GM13977 (cell line): ENCODE data around the gene NREP.

Experiments
- DNase-seq: peaks from one replicate; pipeline ENCODE4 v3.0.0; 2012; ENCODE audit warnings: low spot score
- in situ Hi-C: fragments of 300-500 bp; cut with MboI; formaldehyde crosslinking; loops from one replicate; pipeline ENCODE4 v1.12.0; 2022; ENCODE audit warnings: low sequenced_read_pairs, low pct_unique_long_range_greater_than_20kb, mixed read lengths, inconsistent platforms; ENCODE audit not compliant: unreplicated experiment
- TF ChIP-seq, protein P1 (sequence below): IDR thresholded peaks from 2 replicates; pipeline ENCODE4 v1.5.1; 2012; ENCODE audit warnings: mild to moderate bottlenecking, control low read depth; ENCODE audit not compliant: insufficient read depth; ENCODE audit errors: extremely low read depth, missing control alignments

Gene NREP

DNA sequence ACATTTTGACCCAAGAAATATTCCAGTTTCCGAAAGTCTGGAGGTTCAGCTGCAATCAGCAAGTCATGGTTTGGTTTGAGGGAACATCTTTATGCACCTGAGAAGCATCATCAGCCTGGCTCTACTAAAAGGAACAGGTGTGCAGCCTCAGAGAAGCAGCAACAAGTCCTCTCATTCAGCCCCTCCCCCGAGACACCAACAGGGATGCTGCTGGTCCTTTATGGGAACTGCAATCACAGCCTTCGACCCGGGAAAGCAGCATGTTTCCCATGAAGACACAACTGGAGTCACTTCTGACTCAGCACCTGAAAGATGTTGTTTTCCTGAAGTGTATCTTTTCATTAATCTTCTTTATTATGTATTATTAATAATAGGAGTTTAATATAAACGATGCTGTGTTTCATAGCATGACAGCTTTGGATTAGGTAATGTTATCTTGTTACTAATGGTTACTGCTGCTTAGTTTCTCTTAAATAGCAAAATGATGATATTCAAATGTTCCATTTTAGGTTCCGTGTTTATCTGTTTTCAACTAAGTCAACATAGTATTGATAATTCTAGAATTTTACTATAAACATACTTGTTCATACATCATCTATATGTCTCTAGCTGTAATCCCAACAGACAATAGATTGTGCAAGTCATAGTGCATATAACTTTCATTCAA is 15.6 kb upstream of the NREP start:
- in situ Hi-C loops = no loop called here
- DNase-seq = no peak
- TF ChIP-seq, protein P1, sequence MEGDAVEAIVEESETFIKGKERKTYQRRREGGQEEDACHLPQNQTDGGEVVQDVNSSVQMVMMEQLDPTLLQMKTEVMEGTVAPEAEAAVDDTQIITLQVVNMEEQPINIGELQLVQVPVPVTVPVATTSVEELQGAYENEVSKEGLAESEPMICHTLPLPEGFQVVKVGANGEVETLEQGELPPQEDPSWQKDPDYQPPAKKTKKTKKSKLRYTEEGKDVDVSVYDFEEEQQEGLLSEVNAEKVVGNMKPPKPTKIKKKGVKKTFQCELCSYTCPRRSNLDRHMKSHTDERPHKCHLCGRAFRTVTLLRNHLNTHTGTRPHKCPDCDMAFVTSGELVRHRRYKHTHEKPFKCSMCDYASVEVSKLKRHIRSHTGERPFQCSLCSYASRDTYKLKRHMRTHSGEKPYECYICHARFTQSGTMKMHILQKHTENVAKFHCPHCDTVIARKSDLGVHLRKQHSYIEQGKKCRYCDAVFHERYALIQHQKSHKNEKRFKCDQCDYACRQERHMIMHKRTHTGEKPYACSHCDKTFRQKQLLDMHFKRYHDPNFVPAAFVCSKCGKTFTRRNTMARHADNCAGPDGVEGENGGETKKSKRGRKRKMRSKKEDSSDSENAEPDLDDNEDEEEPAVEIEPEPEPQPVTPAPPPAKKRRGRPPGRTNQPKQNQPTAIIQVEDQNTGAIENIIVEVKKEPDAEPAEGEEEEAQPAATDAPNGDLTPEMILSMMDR = no peak

- TF ChIP-seq, protein P1 = no peak
- DNase-seq = no peak
- in situ Hi-C loops = no loop called here
These were observed 12.5 kb upstream of the NREP start for GRCh38 chr5:111769541-111769940.

DNA sequence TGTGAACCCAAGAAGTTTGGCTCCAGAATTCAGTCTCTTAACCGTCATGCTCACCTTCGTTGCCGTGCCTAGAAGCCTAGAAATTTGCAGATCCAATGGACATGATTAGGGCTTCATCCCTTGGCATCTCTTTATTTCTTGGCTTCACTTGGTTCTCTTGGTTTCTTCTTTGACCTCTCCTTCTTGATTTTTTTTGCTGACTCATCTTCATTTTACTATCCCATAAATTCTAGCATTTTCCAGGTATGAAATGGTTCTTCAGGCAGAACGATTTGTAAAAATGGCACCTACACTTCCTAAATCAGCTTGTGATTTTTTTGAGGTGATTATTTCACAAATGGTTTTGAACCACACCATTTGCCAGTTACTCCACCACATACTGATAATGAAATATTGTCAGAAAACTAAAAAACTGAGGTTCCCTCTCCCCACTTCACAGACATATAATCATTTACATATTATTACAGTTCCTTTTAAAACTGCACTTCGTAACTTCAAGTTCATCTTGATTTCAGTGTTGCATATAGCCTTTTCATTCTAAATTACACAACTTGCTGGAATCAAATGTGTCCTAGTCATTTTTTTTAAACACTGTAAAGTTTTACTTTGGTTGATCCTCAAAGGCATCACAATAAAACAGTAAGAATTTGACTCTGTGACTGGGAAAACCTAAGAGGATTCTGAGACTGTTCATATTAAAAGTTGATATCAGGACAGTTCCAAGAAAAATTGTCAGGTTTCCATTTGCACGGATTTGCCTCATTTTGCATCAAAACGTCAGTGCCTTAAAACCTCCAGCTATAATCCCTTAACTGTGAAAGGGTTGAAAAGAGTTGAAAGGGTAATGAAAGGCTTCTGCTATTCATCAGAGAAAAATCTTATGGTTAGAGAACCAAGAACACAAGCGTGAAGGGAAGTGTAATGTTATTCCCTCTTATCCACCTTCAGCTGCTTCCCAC is 8.9 kb upstream of the NREP start:
- in situ Hi-C loops = no loop called here
- TF ChIP-seq, protein P1 = no peak
- DNase-seq = no peak

- no peak for DNase-seq
- in situ Hi-C loops = no loop called here
- TF ChIP-seq, protein P1 = no peak
These were observed 7.0 kb upstream of the NREP start for GRCh38 chr5:111764019-111764418.

DNA sequence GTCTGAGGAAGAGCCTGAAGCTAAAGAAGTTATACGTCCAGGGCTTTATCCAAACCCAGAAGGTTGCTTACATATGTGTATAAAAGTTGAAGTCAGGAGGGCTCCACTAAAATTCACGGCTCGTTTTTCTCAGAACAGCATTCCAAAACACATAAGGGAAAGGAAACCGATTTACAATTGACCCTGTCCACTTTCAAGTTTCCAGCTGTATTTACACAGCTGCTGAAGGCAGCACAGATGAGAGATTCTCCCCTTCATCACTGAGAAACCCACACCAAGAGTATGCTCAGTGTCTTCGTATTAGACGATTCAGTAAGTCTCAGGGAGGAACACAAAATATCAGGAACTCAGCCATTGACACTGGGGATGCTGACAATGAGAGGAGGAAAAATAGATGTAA is 5.9 kb upstream of the NREP start:
- DNase-seq = no peak
- in situ Hi-C loops = no loop called here
- TF ChIP-seq, protein P1 = no peak

- TF ChIP-seq, protein P1 = no peak
- in situ Hi-C loops = no loop called here
- no peak for DNase-seq
These were observed 1.3 kb upstream of the NREP start for GRCh38 chr5:111758284-111758628.
